ENCODE data around the gene MYCN.
"Not testable (repeated sequence)": the region's sequence is repeated elsewhere in the genome, so short reads cannot be mapped to it uniquely, and the experiment has no call there.

The MYCN gene

DNA sequence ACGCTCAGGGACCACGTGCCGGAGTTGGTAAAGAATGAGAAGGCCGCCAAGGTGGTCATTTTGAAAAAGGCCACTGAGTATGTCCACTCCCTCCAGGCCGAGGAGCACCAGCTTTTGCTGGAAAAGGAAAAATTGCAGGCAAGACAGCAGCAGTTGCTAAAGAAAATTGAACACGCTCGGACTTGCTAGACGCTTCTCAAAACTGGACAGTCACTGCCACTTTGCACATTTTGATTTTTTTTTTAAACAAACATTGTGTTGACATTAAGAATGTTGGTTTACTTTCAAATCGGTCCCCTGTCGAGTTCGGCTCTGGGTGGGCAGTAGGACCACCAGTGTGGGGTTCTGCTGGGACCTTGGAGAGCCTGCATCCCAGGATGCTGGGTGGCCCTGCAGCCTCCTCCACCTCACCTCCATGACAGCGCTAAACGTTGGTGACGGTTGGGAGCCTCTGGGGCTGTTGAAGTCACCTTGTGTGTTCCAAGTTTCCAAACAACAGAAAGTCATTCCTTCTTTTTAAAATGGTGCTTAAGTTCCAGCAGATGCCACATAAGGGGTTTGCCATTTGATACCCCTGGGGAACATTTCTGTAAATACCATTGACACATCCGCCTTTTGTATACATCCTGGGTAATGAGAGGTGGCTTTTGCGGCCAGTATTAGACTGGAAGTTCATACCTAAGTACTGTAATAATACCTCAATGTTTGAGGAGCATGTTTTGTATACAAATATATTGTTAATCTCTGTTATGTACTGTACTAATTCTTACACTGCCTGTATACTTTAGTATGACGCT, 5.8 kb downstream of the MYCN start:
- DNase-seq: no peak

DNA sequence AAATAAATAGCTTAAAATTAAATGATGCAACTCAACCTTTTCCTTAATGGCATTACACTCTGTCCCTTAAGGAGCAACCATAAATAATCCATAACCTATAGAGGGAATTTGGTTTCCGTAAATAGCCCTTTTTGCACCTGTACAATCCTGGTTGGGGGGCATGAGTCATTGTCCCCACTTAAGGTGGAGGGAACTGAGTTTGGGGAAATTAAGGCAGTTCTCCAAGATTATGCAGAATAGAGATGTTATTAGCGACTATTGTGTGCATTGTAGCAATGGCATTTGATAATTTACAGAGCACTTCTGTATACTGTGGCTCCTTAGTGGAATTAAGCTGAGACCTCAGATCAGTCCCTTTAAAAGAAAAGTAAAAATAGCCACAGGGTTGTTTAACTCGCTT, 6.6 kb downstream of the MYCN start:
- no peak for DNase-seq

DNA sequence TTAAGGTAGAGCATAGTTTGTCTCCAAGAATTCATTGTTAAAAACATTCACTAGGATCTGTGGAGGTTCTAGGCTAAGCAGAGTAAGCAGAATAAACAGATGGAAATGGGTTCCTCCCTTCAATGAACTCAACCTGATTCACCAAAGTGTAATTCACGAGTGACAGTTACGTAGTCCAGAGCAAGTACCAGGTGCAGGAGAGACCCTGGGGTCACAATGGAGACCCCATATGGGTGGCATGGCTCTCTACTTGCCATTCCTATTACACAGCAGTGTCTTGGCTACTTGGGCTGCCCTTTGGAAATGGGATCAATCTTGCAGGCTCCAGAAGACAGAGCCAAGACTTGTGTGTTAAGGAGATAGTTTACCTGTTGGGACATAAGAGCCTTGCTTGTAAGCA, 7.1 kb downstream of the MYCN start:
- DNase-seq: no peak

DNA sequence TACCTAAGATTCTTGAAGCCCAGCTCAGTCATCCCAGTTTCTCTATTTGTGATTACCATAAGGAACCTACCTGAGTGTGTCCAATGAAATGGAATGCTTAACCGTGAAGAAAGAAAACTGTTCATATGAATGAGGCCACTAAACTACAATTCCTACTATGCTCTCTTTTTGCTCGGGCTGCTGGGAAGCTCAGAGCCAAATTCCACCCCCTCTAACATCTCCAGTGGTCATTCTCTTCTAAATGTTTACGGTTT, 8.3 kb downstream of the MYCN start:
- no peak for DNase-seq

DNA sequence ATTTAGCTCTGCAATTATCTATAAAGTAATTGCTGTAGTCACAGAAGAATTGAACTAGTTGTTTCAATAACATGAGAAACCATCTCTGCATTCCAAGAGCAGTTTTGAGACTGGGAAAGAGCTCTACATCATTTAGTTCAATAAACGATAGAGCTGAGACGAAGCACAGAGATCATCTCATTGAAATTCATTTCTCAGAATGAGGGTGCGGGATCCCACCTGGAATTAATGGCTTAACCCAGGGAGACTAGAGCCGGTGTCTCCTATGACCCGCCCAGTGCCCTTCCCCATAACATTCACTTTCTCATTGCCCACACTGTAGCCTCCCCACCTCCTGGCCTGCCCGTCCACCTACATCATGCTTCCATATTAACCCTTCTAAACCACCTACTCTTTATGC, 8.8 kb downstream of the MYCN start:
- no peak for DNase-seq

DNA sequence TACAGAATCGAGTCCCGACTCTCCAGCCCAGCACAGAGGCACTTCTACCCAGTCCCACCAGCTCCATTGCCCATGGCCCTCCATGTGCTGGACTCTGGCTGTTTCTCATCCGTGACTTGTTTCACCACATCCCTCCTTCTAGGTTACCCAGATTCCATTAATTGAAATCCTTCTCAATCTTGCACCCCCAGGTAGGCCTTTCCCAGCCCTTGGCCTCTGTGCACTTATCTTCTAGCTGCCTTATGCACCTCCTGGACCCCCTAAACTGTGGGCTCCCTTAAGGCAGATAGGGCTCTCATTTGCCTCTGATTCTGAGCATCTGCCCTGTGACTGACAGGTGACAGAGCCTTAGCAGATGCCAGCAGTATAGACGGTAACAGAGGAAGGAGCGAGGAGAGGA, 9.2 kb downstream of the MYCN start:
- DNase-seq: no peak

DNA sequence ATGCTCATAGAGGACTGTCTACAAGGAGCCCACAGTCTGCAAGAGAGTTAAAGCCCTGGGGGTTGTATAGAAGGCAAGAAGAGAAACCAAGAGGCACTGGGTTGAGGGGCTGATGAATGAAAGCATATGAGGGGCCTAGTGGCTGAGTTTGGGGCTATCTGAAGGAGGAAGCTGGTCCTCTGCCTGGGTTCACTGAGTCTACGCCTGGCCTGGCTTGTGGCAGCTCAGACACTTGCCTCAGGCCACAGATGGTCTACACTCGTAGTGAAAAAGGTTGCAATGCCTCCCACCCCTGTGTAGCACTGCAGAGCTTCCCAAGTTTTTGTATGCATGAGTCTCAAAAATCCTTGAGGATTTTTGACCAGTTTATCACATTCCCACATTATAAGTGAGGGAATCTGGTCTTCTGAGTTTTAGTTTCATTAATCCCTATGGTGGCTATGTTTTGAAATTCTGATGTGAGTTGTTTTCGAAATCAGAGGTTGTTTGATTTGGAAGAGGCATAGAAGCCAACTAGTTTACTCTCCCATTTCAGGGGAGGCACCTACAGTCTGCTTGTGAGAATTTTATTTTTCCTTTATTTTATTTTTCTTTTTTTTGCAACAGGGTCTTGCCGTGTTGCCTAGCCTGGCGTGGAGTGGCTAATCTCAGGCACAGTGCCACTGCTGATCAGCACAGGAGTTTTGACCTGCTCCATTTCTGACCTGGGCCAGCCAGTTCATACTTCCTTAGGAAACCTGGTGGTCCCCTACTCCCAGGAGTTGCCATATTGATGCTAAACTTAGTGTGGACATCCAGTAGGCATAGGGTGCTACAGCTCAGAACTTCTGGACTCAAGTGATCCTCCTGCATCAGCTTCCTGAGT, 10.0 kb downstream of the MYCN start:
- DNase-seq: no peak

DNA sequence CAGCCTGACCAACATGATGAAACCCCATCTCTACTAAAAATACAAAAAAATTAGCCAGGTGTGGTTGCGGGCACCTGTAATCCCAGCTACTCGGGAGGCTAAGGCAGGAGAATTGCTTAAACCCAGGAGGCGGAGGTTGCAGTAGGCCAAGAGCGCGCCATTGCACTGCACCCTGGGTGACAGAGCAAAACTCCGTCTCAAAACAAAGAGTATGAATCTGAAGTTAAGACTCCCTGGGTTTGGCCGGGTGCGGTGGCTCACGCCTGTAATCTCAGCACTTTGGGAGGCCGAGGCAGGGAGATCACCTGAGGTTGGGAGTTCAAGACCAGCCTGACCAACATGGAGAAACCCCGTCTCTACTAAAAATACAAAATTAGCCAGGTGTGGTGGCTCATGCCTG, 11.6 kb downstream of the MYCN start:
- not testable (repeated sequence) for DNase-seq

DNA sequence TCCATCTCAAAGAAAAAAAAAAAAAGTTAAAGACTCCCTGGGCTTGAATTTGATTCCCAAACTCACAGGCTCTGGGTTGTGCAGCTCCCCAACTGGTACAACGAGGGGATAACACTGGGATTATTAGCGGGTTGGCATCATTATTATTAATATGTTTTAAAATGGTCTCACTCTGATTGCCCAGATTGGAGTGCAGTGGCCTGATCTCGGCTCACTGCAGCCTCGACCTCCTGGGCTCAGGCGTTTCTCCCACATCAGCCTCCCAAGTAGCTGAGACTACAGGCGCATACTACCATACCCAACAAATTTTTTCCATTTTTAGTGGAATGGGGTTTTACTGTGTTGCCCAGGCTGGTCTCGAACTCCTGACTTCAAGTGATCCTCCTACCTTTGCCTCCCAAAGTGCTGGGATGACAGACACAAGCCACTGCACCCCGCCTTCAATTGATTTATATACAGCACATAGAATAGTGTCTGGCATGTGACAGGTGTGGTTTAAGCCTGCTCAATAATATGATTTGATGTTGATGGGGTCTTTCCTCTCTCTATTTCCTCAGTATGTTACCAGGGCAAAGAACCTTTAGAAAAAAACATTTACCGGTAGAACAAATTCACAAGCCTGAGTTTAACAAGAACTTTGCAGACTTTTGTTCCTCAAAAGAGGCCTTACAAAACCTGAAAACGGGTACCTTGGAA, 12.2 kb downstream of the MYCN start:
- no peak for DNase-seq

DNA sequence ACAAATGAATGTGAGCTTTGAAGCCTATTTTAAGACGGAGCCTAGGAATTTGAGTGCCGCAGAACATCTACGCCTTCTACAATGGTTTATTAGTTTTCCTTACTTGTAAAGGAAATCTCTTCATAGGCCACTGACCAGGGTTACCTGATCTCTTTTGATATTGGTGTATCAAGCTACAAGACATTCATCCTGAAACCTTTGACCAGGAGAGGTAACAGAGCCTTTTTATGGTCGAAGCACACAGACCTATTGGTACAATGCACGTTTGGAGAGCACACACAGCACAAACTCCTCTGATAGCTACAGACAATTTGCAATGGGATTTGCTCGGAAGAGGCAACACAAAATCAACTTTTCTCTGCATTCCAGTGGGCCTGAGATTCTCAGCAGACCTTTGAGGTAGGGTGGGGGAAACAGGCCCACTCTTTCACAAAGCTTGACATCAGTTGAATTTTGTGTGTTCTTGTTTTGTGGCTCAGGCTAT, 12.8 kb downstream of the MYCN start:
- no peak for DNase-seq

DNA sequence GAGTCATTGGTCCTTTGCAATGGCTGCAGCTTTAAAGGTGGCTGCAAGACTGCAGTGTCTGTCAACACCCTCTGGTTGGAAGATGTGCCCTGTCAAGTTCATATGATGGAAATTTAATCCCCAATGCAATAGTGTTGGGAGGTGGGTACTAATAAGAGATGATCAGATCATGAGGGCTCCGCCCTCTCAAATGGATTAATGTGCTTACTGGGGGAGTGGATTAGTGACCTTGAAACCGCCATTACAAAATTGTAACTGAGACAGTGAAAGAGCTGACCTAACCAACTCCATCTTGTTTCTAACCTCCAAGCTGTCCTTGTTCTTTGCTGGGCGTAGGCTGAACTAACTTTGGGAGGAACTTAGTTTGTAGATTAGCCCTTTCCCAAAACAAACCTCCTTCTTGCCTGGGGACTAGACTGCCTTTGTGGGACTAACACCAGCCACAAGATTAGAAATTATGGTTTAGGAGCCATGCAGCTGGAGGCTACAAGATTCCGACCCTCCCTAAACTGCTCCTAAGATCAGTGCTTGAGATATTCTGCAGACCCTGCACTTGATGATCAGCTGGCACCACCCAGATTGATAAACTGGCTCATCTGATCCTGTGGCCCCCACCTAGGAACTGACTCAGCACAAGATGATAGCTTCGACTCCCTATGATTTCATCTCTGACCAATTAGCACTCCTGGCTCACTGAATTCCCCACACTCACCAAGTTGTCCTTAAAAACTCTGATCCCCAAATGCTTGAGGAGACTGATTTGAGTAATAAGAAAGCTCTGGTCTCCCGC, 13.7 kb downstream of the MYCN start:
- DNase-seq: no peak

DNA sequence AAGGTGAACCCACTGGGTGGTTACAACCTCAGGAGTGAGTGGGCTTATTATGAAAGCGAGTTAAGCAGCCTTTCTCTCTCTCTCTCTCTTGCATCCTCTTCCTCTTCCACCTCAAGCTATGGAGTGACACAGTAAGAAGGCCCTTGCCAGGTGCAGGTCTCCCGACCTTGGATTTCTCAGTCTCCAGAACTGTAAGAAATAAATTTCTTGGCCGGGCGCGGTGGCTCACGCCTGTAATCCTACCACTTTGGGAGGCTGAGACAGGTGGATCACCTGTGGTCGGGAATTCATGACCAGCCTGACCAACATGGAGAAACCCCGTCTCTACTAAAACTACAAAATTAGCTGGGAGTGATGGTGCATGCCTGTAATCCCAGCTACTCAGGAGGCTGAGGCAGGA, 14.4 kb downstream of the MYCN start:
- DNase-seq: no peak

DNA sequence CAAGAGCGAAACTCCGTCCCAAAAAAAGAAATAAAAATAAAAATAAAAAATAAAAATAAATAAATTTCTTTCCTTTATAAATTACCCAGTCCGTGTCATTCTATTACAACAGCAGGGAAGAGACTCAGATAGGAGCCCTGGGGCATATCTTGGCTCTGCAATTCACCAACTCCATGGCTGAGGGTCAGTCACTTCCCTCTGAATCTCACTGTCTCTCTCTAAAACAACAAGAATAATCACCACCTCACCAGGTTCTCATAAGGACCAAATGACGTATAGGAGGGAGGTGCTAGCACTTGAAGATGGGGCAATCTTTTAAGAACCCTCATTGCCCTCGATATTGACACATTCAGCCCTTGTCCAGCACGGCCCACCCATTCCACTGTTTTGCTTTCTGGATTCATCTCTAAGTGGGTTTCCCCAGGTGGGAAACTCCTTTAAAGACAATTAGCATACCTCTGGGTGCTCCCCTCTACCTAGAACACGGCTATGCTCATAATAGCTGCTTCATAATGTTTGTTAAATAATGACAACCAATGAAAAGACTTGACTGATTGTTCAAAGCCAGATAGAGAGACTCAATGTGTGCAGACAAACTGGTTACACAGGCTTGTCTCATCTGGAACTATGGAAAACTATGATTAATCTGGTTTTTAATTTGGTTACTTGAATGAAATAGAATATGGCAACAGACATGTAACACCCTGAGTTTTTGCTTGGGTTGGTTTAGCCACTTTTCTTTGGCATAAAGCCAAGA, 15.1 kb downstream of the MYCN start:
- no peak for DNase-seq

DNA sequence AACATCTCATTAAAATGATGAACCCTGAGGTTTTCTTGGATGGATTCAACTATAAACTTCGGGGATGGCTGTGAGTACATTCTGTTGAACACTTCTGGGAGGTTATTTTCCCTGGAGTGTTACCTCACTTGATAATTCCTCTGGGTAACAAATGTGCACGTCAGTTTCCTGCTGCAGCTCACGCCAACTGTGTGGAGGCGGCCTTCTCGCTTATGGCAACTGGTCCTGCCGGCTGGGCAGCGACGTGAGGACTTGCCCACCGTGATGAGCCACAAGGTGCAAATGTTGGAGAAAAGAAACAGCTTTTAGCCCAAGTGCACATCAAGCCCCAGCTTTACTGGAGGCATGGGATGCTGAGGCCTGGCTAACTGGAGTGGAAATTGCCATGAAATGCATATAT, 15.9 kb downstream of the MYCN start:
- no peak for DNase-seq

DNA sequence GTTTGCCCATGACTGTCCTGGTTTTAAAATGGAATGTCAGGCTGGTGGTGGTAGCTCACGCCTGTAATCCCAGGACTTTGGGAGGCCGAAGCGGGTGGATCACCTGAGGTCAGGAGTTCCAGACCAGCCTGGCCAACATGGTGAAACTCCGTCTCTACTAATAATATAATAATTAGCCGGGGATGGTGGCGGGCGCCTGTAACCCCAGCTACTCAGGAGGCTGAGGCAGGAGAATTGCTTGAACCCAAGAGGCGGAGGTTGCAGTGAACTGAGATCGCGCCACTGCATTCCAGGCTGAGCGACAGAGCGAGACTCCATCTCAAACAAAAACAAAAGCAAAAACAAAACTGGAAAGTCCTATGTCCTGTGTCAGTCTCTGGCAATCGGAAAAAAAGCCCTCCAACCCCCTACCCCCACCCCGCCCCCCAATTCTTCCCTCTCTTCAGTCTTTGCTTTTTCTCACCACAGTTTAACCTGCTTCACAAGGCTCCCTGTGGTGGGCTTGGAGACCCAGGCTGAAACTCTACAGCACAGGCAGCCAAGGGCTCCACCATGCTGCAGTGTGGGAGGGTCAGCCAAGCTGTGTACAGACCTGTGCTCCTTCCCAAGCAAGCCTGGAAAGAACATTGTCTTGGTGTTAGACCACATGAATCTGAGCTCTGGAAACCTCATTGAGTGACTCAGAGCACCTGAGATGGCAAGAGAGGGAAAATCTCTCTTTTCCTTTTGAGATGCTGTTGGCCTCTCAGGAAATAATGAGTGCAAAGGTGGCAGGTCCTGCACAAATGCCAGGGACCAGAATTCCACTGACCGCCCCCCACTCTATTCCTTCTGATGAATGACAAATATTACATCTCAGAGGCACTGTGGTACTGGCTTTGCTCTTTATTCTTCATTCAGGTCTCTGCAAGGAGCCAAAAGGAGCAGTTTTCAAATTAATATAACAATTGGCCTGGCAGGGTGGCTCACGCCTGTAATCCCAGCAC, 16.7 kb downstream of the MYCN start:
- no peak for DNase-seq

DNA sequence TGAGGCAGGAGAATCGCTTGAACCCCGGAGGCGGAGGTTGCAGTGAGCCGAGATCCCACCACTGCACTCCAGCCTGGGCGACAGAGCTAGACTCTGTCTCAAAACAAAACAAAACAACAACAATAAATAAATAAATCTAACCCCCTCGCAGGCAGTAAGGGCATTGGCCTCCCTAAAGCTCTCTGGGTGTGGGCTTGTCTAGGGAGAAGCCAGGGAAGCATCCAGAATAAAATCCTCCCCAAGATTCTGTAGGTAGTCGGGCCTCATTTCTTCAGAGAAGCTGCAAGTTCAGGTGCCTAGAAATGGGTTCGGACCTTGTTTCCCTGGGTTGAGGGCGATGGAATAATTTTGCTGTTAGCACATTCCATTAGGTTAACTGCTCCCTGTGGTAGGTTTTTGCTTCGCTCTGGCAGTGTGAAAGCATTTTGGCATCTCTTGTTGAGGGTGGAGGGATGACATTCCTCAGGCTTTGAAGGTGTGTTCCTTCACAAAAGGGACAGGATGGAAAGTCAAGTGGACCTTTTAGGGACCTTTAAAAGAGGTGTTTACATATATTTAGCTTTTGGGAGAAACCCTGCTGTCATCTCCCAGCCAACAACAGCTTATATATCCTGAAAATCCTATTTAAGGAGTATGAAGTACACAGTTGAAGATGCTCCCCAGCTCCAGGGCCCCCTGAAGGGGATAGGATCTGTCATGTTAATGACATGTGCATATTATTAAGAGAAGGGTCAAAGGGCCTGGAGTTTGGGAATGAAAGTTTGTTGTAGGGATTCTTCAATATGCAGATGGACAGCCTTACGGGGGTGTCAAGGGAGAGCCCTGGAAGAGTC, 17.7 kb downstream of the MYCN start:
- no peak for DNase-seq

DNA sequence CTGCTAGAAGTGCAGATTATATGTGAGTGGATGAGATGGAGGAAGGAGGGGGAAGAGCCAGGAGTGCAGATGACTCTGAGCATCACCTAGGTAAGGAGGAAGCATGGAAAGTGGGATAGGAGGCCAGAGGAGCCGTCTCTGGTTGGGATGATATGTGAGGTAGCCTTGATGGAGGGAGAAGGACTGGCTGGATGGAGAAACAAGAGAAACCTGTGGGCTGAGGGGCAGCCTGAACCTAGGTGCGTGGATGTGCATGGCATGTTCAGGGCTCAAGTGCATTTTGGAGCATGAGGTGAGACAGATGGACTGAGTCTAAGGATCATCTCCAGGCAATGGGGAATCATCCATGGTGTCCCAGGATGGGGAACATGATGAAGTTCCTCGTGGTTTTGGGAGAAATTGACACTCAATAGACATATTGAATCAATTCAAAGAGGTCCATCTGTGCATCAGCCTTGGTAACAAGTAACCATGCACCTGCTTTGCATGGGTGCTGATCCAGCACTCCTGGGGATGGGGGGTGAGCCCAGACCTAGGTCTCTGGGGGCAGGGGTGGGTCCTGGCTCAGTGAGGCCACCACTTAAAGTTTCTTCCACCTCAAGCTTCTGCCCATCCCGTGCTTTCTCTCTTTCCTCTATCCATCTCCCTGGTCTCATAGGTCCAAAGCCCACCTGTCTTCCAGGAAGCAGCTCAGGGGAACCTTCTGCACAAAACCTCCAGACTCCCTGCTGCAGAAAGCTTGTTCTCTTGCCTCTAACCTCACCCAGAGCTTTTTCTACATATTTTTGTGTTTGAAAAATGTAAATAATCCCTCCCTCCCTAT, 19.2 kb downstream of the MYCN start:
- no peak for DNase-seq

DNA sequence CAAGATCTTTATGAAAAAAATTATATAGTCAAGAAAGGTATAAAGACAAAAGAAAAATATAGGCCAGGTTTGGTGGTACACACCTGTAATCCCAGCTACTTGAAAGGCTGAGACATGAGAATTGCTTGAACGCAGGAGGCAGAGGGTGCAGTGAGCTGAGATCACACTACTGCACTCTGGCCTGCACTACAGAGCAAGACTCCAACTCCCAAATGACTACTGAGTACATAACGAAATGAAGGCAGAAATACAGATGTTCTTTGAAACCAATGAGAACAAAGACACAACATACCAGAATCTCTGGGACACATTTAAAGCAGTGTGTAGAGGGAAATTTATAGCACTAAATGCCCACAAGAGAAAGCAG, 19.8 kb downstream of the MYCN start:
- not testable (repeated sequence) for DNase-seq
